Astrocyte (in vitro differentiated cells and primary cell): ENCODE data around the gene COL18A1.

Experiments
- CTCF ChIP-seq: IDR thresholded peaks from 2 replicates; pipeline ENCODE4 v1.5.1; 2011; ENCODE audit warnings: low read depth, mild to moderate bottlenecking, inconsistent platforms, low read length, moderate library complexity; ENCODE audit not compliant: insufficient read depth
- EZH2 ChIP-seq: IDR thresholded peaks from 2 replicates; pipeline ENCODE4 v1.6.1; 2012; ENCODE audit warnings: mild to moderate bottlenecking, low read length, inconsistent platforms; ENCODE audit not compliant: insufficient read depth

GRCh38 chr21:45543710-45544448 is 138.9 kb downstream of the COL18A1 start:
- TF ChIP-seq CTCF (no peak), EZH2 (no peak)
